ENCODE results near the gene FOXN3.
A peak's percentile ranks its signal among the peaks of the same experiment; 100 is the strongest.
"Not testable (repeated sequence)": the region's sequence is repeated elsewhere in the genome, so short reads cannot be mapped to it uniquely, and the experiment has no call there.

FOXN3 gene

DNA sequence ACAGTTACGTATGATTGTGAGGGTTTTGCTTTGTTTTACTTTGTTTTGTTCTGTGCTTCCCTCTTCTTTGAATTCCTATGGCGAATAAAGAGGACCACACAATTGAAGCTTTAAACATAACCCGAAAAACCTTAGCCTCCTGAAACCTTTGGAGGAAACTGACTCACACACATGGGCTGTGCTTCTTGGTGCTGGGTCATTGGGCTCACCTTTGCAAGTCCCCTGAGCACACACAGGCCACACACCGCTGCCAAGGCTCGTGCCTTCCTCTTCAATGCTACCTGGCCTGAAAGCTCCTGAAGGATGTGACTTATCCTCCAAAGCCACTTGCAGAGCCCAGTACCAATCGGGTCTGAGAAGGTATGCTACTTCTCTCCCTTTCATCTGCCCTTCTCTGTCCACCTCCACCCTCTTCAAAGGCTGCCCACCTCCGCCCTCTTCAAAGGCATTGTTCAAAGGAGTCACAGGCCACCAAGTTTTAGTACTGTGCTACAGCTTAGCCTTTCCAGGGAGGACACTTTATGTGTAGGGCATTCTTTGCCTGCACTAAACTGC, 114.6 kb downstream of the FOXN3 start:
- DNase-seq, result no peak

DNA sequence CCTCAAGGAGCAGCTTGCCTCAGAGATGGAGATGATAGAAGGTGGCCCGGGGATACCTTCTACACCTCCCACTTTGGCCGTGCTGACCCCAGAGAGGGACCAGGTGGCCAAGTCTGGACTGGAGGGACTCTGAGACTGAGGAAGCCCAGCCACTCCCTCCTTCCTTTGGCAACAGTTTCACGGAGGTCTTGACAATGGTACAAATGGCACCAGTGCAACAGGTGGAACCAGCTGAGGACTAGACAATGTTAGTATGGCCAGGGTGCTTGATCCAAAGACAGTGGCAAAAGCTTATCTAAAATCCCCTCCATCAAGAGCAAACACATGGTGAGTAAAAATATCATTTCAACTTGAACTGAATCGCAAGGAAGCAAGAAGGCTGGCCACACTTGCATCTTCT, 117.4 kb downstream of the FOXN3 start:
- DNase-seq, result no peak

DNA sequence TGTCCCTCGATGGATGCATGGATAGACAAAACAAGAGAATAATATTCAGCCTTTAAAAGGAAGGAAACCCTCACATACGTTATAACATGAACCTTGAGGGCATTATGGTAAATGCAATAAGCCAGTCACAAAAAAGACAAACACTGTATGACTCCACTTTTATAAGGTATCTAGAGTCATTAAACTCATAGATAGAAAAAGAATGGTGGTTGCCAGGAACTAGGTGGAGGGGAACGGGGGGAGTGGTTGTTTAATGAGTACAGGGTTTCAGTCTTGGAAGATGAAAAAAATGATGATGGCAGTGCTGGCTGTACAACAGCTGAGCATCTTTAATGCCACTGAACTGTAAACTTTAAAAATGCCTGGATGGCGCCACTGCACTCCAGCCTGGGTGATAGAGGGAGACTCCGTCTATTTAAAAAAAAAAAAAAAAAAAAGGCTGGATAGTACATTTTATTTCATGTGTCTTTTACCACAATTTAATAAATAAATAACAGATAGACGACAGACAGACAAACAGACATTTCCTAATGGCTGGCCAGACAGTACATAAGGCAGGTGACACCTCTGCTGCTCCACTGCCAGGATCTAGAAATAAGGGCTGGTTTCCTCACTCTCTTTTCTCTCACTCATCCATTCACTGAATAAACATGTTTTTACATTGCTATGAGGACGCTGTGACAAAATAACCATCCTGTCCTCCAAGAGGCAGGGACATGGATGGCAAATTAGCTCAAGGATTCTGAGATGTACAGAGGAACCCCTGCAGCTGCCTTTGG, 118.8 kb downstream of the FOXN3 start:
- DNase-seq, result no peak

DNA sequence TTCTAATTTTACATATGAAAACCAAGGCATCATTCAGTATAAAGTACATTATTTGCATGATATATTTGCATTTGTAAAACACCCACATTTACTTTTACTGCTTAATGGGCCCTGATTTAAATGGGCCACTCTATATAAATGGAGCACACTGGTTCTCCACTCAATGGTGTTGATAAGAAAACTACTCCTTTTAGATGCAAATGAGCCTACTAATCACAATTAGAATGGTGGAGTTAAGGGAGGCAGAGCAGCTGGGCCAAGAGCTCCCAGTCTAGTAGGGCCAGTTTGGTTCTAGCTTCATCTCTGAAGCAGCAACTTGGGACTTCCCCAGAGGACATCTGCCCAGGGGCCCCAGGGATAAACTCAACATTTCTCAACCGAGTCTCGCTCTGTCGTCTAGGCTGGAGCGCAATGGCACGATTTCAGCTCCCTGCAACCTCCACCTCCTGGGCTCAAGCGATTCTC, 120.7 kb downstream of the FOXN3 start:
- no peak for DNase-seq

DNA sequence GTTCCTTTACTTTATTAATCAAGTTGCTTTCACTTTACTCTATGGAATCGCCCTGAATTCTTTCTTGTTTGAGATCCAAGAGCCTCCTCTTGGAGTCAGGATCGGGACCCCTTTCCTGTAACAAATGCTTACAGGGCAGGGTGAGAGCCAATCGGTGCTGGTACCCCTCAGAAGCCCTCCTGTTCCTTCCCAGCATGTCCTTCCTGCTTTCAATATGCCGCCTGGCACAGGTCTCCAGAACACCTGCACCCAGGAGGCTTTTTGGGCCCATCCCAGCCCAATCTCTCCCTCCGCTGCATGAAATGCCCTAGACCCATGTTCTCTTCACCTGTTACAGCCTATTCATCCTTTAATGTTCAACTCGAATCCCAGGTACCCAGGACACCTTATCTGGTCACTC, 122.2 kb downstream of the FOXN3 start:
- DNase-seq, result no peak

DNA sequence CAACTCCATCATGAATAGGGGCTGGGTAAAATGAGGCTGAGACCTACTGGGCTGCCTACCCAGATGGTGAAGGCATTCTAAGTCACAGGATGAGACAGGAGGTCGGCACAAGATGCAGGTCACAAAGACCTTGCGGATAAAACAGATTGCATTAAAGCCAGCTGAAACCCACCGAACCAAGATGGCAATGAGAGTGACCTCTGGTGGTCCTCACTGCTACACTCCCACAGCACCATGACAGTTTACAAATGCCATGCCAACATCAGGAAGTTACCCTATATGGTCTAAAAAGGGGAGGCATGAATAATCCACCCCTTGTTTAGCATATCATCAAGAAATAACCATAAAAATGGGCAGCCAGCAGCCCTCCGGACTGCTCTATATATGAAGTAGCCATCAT, 122.6 kb downstream of the FOXN3 start:
- not testable (repeated sequence) for DNase-seq

DNA sequence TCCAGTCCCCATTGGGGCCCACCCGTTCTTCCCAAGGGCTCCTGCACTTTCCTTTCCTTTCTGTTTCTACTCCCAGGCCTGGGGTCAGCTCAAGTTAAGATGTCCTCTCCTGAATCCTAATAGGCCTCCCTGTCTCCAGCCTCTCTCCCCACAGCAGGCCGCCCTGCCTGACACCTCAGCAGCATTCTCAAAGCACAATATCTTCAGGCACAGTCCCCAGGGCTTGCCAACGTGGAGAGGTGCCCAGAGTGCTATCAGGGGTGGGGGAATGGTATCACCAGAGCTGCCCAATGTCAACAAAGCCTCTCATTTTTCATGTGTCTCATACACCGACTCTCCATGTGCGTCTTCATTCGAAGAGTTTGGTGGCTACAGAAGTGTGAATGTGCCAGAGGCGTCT, 123.0 kb downstream of the FOXN3 start:
- DNase-seq, result no peak

DNA sequence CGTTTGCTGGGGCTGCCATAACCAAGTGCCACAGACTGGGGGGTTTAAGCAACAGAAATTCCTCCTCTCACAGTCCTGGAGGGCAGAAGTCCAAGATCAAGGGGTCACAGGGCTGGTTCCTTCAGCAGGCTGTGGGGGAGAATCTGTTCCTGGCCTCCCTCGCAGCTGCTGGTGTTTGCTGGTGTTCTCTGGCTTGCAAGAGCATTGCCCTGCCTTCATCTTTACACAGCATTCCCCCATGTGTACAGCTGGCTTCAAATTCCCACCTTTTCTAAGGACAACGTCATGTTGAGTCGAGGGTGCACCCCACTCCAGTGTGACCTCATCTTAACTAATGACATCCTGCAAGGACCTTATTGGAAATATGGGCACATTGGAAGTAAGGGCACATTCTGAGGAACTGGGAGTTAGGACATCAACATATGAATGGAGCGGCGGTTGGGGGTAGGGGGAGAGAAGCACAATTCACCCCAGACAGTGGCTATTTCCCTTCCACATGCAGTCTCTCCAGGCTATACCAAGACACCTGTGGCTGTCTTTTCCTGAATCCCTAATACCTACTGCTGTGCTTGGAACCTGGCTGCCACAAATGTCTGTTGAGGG, 123.6 kb downstream of the FOXN3 start:
- DNase-seq, result no peak

DNA sequence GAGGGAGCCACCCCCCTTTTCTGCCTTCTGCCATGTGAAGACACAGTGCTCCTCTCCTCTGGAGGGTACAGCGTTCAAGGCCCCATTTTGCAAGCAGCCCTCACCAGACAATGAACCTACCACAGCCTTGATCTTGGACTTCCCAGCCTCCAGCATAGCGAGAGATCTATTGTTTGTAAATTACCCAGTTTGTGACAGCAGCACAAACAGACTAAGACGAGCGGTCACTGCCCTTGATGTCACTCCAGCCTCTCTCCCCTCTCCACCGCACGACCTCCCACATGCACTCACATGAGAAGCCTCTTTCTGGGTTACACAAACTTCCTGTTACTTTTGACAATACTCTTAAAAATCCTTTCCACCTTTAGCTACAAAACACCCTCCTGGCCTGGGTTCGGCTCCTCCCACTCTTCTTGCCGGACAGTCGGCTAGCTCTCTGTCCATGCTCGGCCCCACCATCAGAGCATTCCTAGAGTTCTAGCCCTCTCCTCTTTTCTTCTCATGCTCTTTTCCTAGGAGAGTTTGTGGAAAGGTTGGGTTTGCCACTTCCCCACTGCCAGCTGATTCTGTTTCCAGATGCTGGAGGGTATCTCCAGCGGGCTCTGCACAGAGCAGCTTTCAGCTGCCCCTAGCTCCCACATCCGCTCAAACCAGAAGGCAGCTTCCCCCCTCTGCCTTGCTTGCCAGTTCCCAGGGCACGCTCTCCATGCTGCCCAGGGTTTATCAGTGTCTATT, 124.3 kb downstream of the FOXN3 start:
- no peak for DNase-seq

DNA sequence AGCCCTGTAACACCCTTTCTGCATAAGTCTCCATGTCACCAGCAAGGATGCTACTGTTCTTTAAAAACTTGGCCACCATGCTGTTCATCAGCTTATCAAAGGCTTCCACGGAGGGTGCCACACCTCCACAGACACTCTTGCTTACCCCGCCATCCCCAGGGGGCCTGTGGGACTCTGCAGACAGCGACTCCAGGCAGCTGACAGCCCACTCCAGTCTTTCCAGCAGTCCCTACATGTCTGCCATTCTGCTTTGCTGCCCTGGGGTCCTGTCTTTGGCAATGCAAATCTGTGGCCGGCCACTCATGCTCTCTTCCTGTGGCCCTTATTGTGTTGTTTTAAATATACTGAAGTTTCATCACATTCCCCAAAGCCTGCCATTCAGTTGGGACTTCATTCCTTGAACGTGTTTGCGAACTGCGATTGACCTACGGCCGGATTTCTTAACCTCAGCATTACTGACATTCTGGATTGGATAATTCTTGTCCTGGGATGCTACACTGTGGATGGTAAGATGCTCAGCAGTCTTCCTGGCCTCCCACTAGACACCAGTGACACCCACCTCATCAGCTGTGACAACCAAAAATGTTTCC, 125.6 kb downstream of the FOXN3 start:
- DNase-seq, result no peak

DNA sequence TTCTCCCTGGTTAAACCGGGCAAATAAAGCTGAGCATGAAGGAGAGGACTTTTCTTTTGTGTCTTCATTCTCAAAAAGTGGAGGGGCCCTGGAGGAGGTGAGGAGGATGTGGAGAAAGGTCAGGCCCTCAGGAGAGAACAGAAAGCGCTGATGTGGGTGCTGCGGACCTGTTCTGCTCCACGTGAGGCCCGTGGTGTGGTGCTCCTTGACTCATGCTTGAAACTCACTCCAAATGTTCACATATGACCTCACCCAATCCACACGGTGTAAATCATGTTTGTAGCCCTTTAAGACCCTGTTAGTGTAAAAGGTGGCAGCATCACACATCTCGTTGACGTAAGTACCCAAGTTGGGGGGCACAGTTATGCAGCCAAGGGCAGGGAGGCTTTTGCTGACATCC, 126.2 kb downstream of the FOXN3 start:
- DNase-seq, result no peak

DNA sequence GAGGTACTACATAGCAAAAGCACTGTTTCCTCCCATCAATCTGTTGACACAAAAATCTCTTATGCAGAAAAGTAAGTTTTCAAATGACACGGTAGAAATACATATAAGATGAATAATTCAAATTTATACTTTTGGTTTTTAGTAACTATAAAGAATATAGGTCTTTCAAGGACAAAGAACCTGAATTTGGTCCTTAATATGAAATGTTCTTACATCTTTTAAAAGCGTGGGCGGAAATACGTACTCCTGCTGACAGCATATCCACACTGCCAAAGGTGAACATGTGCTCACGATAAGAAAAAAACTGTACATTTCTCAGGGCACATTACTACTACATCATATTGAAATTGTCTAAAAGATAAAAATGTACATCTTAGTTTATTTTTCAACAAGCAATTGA, 127.6 kb downstream of the FOXN3 start:
- no peak for DNase-seq

DNA sequence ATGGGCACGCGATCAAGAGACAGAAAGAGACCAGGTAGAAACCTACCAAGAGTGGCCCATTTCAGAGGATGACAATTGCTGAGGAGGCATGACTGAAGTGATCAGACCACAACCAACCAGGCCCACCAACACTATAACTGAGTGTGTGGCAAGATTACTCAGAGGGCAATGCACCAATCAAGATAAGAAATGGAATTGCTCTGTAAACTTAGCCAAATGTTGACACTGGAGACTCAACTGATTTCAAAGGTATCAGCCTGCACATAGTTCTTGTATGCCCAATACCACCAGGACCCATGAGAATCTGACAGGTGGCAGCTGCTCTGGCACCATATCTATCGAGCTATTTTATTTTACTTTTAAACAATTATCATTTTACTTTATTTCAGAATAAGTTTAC, 128.9 kb downstream of the FOXN3 start:
- DNase-seq, result no peak

DNA sequence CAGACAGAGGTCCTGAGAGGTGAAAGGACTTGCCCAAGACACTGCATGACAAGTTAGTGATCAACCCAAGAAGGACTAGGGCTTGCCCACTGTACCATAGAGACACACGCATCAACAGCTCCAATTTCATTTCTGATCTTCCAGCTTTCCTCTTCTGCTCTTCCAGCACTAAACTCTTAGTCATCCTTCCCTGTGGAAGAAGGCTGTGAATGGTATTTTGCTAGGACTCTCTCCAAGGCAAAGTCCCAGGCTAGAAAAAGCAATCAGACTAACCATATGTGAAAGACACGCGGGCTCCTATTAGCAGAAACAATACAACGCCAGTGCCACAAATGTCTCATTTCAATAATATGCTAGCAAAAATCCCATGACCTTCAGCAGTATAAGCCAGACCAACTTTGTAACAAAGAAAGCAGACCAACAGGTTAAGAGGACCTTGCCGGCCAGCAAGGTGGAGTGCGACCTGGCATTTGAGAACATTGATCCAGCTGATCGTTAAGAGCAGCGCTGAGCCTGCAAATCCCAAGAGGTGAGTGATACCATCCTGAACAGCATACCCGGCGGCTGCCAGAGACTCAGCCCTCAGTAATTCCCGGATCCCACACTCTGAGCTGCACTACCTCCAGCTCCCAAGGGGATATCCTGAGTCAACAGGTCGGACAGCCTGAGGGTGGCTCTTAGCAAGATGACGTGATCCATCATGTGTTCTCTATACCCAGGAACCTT, 132.5 kb downstream of the FOXN3 start:
- no peak for DNase-seq

DNA sequence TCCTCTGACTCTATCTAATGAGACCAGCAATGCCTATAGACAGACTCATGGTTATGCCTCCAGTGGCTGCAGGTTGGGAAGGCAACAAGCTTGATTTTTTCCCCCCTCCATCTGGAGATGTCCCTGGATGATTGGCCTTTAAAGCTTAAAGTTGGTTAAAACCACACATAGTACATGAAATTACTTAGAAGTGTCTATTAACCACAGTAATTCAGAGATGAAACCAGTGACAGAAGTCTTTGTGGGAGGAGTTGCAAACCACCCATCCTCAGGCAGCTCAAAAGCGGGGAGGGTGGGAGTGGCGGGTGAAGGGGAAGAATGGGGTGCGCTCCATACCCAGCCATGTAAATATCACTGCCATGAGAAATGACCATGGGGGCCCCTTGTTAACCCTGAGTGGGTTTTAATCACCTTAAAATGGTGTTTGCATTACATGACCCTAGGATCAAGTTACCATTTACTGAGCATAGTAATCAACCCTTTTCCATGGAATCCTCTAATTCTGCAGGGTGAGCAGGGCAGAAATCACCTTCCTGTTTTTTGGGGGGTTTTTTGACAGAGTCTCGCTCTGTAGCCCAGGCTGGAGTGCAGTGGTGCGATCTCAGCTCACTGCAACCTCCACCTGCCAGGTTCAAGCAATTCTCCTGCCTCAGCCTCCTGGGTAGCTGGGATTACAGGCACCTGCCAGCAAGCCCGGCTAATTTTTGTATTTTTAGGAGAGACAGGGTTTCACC, 133.5 kb downstream of the FOXN3 start:
- DNase-seq, result no peak

DNA sequence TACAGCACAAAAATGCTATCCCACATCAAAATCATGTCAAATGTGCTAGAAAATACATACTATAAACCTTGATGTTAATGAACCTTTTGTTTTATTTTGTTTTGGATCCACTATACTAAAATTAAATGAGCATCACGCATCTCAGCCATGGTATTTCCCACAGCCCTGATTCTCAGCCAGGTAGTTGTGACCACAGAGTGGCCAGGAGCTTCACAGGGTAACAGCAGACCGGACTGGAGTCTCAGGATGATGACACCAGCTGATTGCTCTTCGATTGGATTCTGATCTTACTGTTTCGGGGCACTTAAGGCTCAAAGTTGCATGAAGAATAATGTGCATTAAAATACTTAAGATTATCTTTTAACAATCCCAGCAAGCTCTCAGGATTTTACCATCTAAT, 134.8 kb downstream of the FOXN3 start:
- no peak for DNase-seq

DNA sequence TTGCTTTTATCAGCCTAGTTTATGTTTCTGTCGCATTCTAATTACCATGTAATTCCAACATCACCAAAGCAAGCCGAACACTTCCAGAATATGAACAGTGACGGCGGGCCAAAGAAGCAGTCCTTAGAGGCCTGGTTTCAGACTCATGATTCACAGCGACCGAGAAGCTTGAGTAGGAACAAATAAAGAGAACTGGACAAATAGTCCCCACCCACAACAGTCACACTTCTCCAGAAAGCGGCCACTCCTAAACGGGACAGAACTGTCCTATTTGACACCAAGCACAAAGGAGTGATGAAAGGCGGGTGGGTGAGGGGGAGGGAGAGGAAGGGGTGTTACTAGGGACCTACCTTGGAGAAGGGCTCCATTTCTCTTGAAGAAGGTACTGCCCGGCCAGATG, 136.4 kb downstream of the FOXN3 start:
- no peak for DNase-seq

DNA sequence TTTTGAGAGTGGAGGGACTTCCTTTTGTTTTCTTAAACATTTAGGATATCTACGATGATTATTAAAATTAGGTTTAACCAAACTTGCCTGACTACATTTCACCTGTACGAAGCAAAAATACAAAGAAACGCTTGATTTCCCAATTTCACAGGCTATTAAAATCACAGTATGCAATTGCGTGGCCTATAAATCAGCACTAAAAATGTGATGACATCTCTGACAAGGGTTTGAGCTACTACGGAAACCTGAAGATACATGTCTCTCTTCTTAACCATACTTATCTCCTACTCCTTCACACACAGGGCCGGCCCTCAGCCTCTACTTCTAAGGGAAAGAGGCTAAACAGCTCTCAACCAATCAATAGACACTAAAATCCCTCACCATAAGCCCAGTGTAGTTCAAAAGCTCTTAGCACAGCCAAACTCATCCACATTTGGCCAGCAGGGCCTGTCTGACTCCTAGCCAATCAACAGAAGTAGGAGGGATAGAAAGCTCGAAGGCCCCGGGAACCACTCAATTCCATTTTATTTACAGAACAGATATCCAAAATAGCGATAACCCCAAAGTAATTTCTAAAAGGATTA, 137.3 kb downstream of the FOXN3 start:
- DNase-seq, result no peak

DNA sequence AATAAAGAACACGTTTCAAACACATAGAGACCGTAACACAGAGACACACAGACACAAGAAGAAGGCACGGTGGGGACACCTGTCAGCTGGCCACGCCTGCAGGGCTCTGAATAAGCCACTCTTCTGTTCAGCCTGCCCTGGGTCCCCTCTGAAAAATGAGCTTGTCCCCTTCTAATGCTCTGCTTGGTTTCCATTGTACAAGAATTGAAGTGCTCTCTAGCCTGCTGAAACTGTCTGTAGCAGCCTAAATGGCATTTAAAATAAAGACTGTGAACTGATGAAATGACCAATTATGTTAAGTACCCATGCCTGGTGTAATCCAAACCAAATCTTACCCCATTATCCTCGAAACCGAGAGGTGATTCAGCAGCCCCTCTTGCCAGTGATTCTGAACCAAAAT, 139.8 kb downstream of the FOXN3 start:
- no peak for DNase-seq

DNA sequence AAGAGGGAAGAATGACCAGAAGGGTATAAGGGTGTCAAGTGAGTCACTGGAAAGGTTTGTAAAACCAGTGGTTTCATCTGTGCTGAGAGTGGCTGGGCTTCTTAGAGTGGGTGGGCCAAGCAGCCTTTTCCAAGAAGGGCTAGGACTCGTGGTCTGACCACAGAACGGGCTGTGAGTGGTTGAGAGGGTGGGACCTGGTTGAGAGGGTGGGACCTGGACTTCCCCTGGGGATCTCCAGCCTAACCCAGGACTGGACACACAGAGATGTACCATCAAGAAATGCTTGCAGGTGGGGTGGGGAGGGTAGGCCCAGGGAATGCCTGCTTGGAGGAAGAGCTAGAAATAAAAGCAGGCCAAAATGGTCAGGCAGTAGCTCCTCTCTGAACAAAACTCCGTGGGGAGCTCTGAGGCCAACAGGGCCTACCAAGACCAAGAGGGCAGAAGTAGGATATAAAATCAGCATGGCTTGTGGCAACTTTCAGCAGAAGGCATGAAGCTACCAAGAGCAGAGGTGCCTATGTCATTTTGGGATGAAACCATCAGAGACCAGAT, 140.5 kb downstream of the FOXN3 start:
- peak; percentile 26 for DNase-seq
